Loucy (cell line): ENCODE data around the gene HIVEP2.
A peak's percentile ranks its signal among the peaks of the same experiment; 100 is the strongest.

Source experiments
- H2AFZ ChIP-seq: fragments of 200-600 bp; sonication (generic); 2 replicates; pipeline ENCODE4 v1.6.0; 2016; ENCODE audit warnings: antibody characterized with exemption, mild to moderate bottlenecking, low read length, moderate library complexity
- H3F3A ChIP-seq: fragments of 200-600 bp; 2 replicates; pipeline ENCODE4 v1.6.0; 2016; ENCODE audit warnings: antibody characterized with exemption, low read depth, mild to moderate bottlenecking
- H3K27me3 ChIP-seq: fragments of 200-600 bp; sonication (generic); 2 replicates; pipeline ENCODE4 v1.6.1; 2014; ENCODE audit warnings: low read length, mild to moderate bottlenecking; ENCODE audit not compliant: insufficient read depth, poor library complexity, severe bottlenecking
- H3K36me3 ChIP-seq: fragments of 200-600 bp; sonication (generic); 2 replicates; pipeline ENCODE4 v1.6.1; 2016; ENCODE audit warnings: low read length; ENCODE audit not compliant: insufficient read depth
- H3K4me1 ChIP-seq: fragments of 200-600 bp; sonication (generic); 2 replicates; pipeline ENCODE4 v1.5.1; 2014; ENCODE audit warnings: low read length, mild to moderate bottlenecking; ENCODE audit not compliant: insufficient read depth, poor library complexity, severe bottlenecking
- H3K4me2 ChIP-seq: fragments of 200-600 bp; sonication (generic); 2 replicates; pipeline ENCODE4 v1.6.0; 2014; ENCODE audit warnings: antibody characterized with exemption, low read length, low read depth, mild to moderate bottlenecking; ENCODE audit not compliant: poor library complexity, severe bottlenecking
- H3K4me3 ChIP-seq: fragments of 200-600 bp; sonication (generic); 2 replicates; pipeline ENCODE4 v1.5.1; 2014; ENCODE audit warnings: low read length, mild to moderate bottlenecking, mixed read lengths; ENCODE audit not compliant: poor library complexity, severe bottlenecking
- H3K79me2 ChIP-seq: fragments of 200-600 bp; sonication (generic); 2 replicates; pipeline ENCODE4 v1.6.1; 2014; ENCODE audit warnings: low read length; ENCODE audit not compliant: insufficient read depth
- H3K9ac ChIP-seq: fragments of 200-600 bp; sonication (generic); 2 replicates; pipeline ENCODE4 v1.6.0; 2014; ENCODE audit warnings: mild to moderate bottlenecking, low read depth, low read length, moderate library complexity; ENCODE audit not compliant: poor library complexity, severe bottlenecking
- H3K9me2 ChIP-seq: fragments of 200-600 bp; sonication (generic); replicated peaks from 2 replicates; pipeline ENCODE4 v1.6.1; 2016; ENCODE audit warnings: low read depth, low read length, mixed read lengths
- H3K9me3 ChIP-seq: fragments of 200-600 bp; sonication (generic); 2 replicates; pipeline ENCODE4 v1.6.1; 2014; ENCODE audit warnings: mild to moderate bottlenecking, antibody characterized with exemption, low read length, low read depth; ENCODE audit not compliant: insufficient read depth
- H4K20me1 ChIP-seq: fragments of 200-600 bp; sonication (generic); 2 replicates; pipeline ENCODE4 v1.6.0; 2014; ENCODE audit warnings: antibody characterized with exemption, low read length, mild to moderate bottlenecking; ENCODE audit not compliant: insufficient read depth, poor library complexity, severe bottlenecking
- EZH2phosphoT487 ChIP-seq: fragments of 200-600 bp; IDR thresholded peaks from 2 replicates; pipeline ENCODE4 v1.6.1; 2018; ENCODE audit warnings: antibody characterized with exemption, mild to moderate bottlenecking, moderate library complexity, borderline replicate concordance
- TF ChIP-seq, protein P1 (sequence below): fragments of 200-600 bp; sonication (generic); conservative IDR thresholded peaks from 2 replicates; pipeline ENCODE4 v1.5.1; 2014; ENCODE audit warnings: mild to moderate bottlenecking, antibody characterized with exemption, low read length

Gene HIVEP2

DNA sequence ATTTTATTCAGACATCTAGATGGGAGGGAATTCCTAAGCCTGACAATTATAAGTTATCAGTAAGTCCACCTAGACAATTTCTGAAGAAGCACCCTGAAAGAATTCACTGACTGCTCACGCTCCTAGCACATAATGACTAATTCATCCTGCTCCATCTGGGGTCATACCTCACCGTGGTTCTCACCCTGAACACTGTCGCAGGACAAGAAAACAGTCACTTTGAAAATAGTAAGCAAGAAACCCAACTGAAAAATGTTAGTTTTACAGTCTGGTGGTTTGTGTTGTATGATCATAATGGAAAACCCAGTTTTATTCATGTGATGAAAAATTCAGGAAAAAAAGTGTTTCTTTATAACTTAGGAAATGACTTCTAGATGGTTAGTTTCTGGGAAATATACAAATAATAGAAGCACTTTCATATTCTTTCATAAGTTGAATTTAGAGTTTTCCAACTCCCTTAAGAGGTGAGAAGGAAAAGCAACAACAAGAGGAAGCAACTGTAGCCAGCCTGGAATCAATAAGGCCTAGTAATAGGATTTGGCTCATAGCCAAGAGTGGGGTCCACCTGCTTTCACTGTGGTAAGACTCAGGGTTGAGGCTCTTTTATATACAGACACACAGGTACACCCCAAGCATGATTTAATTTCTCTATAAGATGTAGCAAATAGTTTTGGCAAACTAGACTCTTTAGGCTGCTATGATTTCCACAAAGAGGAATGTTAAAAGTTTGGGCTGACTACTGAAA lies 94.1 kb downstream of the HIVEP2 start:
- Histone ChIP-seq H3K4me1 (peaks cover 76% of the 10 kb centered on the region), H4K20me1 (peaks cover 13% of the 10 kb centered on the region), H3K4me3 (no peak overlapping the region), H3K9me2 (no peaks in the 10 kb centered on the region), H3K9ac (no peak overlapping the region), H3K4me2 (peak overlapping the region; percentile 1), H3K36me3 (no peaks in the 10 kb centered on the region), H3K79me2 (peaks cover 93% of the 10 kb centered on the region), H3K9me3 (no peaks in the 10 kb centered on the region), H3K27me3 (no peaks in the 10 kb centered on the region), H3F3A (no peaks in the 10 kb centered on the region), H2AFZ (no peak overlapping the region)
- TF ChIP-seq, protein P1, sequence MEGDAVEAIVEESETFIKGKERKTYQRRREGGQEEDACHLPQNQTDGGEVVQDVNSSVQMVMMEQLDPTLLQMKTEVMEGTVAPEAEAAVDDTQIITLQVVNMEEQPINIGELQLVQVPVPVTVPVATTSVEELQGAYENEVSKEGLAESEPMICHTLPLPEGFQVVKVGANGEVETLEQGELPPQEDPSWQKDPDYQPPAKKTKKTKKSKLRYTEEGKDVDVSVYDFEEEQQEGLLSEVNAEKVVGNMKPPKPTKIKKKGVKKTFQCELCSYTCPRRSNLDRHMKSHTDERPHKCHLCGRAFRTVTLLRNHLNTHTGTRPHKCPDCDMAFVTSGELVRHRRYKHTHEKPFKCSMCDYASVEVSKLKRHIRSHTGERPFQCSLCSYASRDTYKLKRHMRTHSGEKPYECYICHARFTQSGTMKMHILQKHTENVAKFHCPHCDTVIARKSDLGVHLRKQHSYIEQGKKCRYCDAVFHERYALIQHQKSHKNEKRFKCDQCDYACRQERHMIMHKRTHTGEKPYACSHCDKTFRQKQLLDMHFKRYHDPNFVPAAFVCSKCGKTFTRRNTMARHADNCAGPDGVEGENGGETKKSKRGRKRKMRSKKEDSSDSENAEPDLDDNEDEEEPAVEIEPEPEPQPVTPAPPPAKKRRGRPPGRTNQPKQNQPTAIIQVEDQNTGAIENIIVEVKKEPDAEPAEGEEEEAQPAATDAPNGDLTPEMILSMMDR = no peak
- no peak for TF ChIP-seq EZH2phosphoT487

- no peak overlapping the region for H3K9ac ChIP-seq
- peaks cover 92% of the 10 kb centered on the region for H3K79me2 ChIP-seq
- no peak overlapping the region for H3K4me3 ChIP-seq
- H3K9me2 ChIP-seq = no peaks in the 10 kb centered on the region
- H3K4me2 ChIP-seq = no peak overlapping the region
- H2AFZ ChIP-seq = no peak overlapping the region
- H3K4me1 ChIP-seq = peaks cover 76% of the 10 kb centered on the region
- no peaks in the 10 kb centered on the region for H3K36me3 ChIP-seq
- H3K27me3 ChIP-seq = no peaks in the 10 kb centered on the region
- TF ChIP-seq EZH2phosphoT487 = no peak
- TF ChIP-seq, protein P1 = no peak
- H3K9me3 ChIP-seq = no peaks in the 10 kb centered on the region
- H4K20me1 ChIP-seq = peaks cover 23% of the 10 kb centered on the region
- H3F3A ChIP-seq = no peaks in the 10 kb centered on the region
Measured at GRCh38 chr6:142848976-142849375, 96.0 kb downstream of the HIVEP2 start.

- Histone ChIP-seq H3K4me2 (no peak overlapping the region), H3K27me3 (no peaks in the 10 kb centered on the region)
Measured at GRCh38 chr6:142848156-142848555, 96.8 kb downstream of the HIVEP2 start.

More at GRCh38 chr6:142848156-142848555, 96.8 kb downstream of the HIVEP2 start:
- Histone ChIP-seq H3K79me2 (peaks cover 92% of the 10 kb centered on the region), H3F3A (0 out of 2 replicates have a peak, but pooled peaks cover 4% of the 10 kb centered on the region), H3K4me1 (peaks cover 76% of the 10 kb centered on the region), H3K4me3 (no peak overlapping the region), H3K9me2 (no peaks in the 10 kb centered on the region), H3K9me3 (no peaks in the 10 kb centered on the region), H2AFZ (no peak overlapping the region), H3K36me3 (no peaks in the 10 kb centered on the region), H3K9ac (no peak overlapping the region), H4K20me1 (peaks cover 31% of the 10 kb centered on the region)
- TF ChIP-seq EZH2phosphoT487 = no peak
- TF ChIP-seq, protein P1 = no peak
